Measurements from ENCODE around the gene SF1.

Gene SF1

DNA sequence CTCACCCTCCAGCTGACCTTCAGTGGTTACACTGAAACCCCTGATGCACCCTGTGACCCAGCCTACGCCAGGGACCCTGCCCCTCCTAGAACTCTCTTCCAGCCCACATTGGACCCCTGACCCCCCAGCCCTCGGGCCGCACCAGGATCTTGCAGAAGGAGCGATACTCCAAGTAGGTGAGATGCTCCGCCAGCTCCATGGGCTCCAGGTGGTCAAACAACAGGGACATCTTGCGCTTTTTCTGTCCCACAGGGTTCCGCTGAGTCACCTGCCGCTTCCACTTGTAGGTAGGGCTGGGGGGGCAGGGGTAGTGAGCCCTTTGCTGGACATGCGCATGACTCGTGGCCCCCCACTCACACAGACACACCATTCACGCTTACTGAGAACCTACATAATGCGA lies 38.5 kb downstream of the SF1 start:
- TF ChIP-seq, protein P1, sequence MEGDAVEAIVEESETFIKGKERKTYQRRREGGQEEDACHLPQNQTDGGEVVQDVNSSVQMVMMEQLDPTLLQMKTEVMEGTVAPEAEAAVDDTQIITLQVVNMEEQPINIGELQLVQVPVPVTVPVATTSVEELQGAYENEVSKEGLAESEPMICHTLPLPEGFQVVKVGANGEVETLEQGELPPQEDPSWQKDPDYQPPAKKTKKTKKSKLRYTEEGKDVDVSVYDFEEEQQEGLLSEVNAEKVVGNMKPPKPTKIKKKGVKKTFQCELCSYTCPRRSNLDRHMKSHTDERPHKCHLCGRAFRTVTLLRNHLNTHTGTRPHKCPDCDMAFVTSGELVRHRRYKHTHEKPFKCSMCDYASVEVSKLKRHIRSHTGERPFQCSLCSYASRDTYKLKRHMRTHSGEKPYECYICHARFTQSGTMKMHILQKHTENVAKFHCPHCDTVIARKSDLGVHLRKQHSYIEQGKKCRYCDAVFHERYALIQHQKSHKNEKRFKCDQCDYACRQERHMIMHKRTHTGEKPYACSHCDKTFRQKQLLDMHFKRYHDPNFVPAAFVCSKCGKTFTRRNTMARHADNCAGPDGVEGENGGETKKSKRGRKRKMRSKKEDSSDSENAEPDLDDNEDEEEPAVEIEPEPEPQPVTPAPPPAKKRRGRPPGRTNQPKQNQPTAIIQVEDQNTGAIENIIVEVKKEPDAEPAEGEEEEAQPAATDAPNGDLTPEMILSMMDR (IDR thresholded peaks at IDR 0.05; ENCODE audit: low read length, missing control alignments): no peak
- no peak for DNase-seq (ENCODE audit: low read depth)
- no peak overlapping the region for H3K4me3 ChIP-seq (replicated peaks; ENCODE audit: low read depth, low read length)

DNA sequence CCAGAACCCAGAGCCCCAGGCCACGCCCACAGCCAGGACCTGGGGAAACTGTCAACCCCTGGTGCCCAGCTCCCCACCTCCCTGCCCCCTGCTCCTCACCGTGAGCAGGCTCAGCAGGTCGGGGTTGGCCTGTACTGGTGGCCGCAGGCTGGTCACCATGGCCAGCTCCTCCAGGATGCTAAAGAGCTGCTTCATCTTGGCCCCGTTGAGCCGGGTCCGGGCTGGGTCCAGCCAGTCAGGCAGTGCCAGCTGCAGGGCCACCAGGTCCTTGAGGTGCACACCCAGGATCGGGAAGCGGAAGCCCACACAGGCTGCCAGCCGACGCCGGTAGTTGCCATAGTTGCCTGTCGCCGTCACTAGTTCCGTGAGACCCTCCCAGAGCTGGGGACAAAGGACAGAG lies 41.7 kb downstream of the SF1 start:
- no peak for DNase-seq (ENCODE audit: low read depth)
- no peak overlapping the region for H3K4me3 ChIP-seq (replicated peaks; ENCODE audit: low read depth, low read length)
- TF ChIP-seq, protein P1 (IDR thresholded peaks at IDR 0.05; ENCODE audit: low read length, missing control alignments): no peak

DNA sequence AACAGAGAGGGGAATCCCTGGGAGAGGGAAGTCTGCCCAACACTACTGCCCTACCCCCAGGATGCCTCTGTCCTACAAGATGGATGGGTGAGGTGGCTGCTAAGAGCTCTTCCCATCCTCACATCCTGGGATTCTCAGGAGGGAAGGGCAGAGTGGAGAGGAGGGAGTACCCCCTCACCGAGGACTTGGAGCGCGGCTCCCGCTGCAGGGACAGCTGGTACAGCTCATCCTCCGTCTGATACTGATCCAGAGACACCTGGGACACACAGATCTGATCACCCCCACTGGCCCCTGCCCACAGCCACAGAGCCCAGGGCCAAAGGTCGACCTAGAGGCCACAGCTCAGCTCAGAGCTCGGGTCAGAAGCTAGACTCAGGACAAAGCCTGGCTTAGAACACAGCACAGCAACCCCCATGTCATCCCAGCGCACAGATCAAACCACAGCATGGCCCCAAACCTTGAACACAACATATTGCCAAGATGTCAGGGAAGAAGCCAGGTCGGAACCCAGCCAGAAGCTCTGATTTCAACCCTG lies 42.5 kb downstream of the SF1 start:
- TF ChIP-seq, protein P1 (IDR thresholded peaks at IDR 0.05; ENCODE audit: low read length, missing control alignments): no peak
- DNase-seq (ENCODE audit: low read depth): no peak
- no peak overlapping the region for H3K4me3 ChIP-seq (replicated peaks; ENCODE audit: low read depth, low read length)

DNA sequence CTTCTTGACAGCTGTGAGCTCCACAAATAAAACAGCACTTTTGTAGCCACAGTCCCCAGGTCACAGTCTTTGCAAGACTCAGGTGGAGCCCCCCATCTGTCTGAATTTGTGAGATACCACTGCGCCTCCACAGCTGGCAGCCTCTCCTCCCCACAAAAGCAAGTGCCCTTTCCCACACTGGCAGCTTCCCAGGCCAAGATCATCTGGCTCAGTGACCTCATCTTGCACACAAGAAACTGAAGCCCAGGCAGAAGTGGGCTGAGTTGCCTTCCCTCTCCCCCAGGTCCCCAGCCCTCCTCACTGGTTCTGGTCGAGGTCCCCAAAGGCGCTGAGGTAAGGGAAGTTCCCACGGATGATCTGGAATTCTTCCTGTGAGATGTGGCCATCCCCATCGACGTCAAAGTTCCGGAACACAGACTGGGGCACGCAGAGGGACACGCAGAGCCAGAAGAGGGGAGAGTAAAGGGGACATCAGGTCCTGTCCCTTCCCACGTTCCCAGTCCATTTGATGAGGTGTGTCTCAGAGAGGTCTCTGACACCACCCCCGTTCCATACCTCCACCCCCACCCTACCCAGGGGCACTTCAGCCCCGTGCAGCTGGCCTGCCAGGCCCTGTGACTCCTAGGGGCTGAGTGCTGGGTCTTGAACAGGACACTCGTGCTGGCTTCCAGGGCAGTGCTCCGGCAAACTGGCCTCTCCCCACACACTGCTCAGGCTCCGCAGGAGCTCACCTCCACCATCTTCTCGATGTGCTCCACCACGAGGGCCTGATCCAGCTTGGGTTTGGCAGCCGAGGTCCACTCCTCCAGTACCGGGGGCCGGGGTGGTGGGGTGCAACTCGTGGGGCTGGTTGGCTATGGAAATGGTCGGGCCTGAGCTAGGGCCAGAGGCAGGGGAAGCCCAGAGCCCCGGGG lies 43.3 kb downstream of the SF1 start:
- no peak overlapping the region for H3K4me3 ChIP-seq (replicated peaks; ENCODE audit: low read depth, low read length)
- TF ChIP-seq, protein P1 (IDR thresholded peaks at IDR 0.05; ENCODE audit: low read length, missing control alignments): no peak
- no peak for DNase-seq (ENCODE audit: low read depth)

DNA sequence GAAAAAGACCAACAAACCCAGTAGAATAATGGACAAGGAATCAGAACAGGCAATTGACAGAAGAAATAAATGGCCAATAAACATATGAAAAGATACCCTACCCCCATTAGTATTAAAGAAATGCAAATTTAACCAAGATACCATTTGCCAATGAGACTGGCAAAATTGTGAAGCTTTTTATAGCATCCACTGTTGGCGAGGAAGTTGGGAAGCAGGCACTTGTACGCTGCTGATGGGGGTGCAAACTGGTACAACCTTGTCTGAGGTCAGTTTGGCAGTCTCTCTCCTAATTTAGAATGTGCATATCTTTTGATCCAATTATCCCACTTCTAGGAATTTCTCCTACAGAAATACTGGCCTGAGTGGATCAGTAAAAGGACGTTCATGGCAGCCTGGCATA lies 46.7 kb downstream of the SF1 start:
- H3K4me3 ChIP-seq (replicated peaks; ENCODE audit: low read depth, low read length): no peak overlapping the region
- TF ChIP-seq, protein P1 (IDR thresholded peaks at IDR 0.05; ENCODE audit: low read length, missing control alignments): no peak
- DNase-seq (ENCODE audit: low read depth): no peak

DNA sequence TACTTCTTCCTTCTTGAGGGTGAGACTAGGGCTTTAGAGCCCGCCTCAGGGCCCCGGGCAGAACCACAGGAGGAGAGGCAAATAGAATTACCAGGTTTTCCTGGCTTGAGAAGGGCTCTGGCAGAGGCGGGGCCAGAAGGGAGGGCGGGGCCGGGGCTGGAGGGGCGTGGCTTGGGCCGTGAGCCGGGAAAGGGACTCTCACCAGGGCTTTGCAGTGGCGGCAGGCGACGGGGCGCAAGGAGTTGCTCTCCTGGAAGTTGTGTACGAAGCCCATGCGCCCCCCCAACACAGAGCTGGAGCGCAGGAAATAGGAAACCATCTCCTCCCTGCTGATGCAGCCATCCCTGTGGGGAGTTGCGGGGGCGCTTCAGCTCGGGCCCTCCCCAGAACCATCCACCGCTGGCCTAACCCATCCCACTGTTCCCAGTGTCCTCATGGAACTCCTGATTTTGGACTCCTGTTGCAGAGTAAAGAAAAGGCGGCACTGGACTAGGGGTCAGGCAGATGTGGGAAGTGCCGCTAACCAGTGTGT lies 48.4 kb downstream of the SF1 start:
- no peak overlapping the region for H3K4me3 ChIP-seq (replicated peaks; ENCODE audit: low read depth, low read length)
- no peak for DNase-seq (ENCODE audit: low read depth)
- TF ChIP-seq, protein P1 (IDR thresholded peaks at IDR 0.05; ENCODE audit: low read length, missing control alignments): no peak

All from fibroblast of pulmonary artery (primary cell).